Smooth muscle cell (in vitro differentiated cells): ENCODE measurements around the gene FCHO2. TPM values are rescaled to one million over a fixed set of nuclear protein-coding genes. Genes with fewer than 3 reads are reported as not detected.
A peak's percentile ranks its signal among the peaks of the same experiment; 100 is the strongest.

Experiments used
- DNase-seq: peaks from one replicate; lab custom pipeline; 2025; ENCODE audit not compliant: unreplicated experiment; lab: John Stamatoyannopoulos, UW
- H2AFZ ChIP-seq: fragments of 200-600 bp; sonication (generic); 2 replicates; pipeline ENCODE4 v1.6.0; 2016; ENCODE audit warnings: antibody characterized with exemption, low read depth, mild to moderate bottlenecking
- H3F3A ChIP-seq: fragments of 200-600 bp; sonication (generic); 2 replicates; pipeline ENCODE4 v1.6.0; 2017; ENCODE audit warnings: antibody characterized with exemption, low read depth
- H3K27ac ChIP-seq: fragments of 200-600 bp; sonication (generic); 2 replicates; pipeline ENCODE4 v1.5.1; 2016; ENCODE audit warnings: low read depth, mild to moderate bottlenecking
- H3K27me3 ChIP-seq: fragments of 200-600 bp; sonication (generic); 2 replicates; pipeline ENCODE4 v1.6.1; 2016; ENCODE audit warnings: low read depth, mild to moderate bottlenecking
- H3K36me3 ChIP-seq: fragments of 200-600 bp; sonication (generic); 2 replicates; pipeline ENCODE4 v1.5.1; 2016; ENCODE audit warnings: low read depth
- H3K4me1 ChIP-seq: fragments of 200-600 bp; sonication (generic); 2 replicates; pipeline ENCODE4 v1.5.1; 2016; ENCODE audit warnings: low read depth
- H3K4me2 ChIP-seq: fragments of 200-600 bp; sonication (generic); 2 replicates; pipeline ENCODE4 v1.6.0; 2016; ENCODE audit warnings: mild to moderate bottlenecking
- H3K4me3 ChIP-seq: fragments of 200-600 bp; sonication (generic); 2 replicates; pipeline ENCODE4 v1.5.1; 2016; ENCODE audit warnings: mild to moderate bottlenecking
- H3K79me2 ChIP-seq: fragments of 200-600 bp; sonication (generic); 2 replicates; pipeline ENCODE4 v1.6.0; 2016; ENCODE audit warnings: low read depth, mild to moderate bottlenecking
- H3K9ac ChIP-seq: fragments of 200-600 bp; sonication (generic); 2 replicates; pipeline ENCODE4 v1.6.0; 2016; ENCODE audit warnings: low read depth
- H3K9me3 ChIP-seq: fragments of 200-600 bp; sonication (generic); replicated peaks from 2 replicates; pipeline ENCODE4 v1.5.1; 2016; ENCODE audit warnings: low read depth
- H4K20me1 ChIP-seq: fragments of 200-600 bp; sonication (generic); 2 replicates; pipeline ENCODE4 v1.6.0; 2016; ENCODE audit warnings: low read depth
- CTCF ChIP-seq: fragments of 200-600 bp; sonication (generic); IDR thresholded peaks from 2 replicates; pipeline ENCODE4 v1.5.1; 2017; ENCODE audit warnings: borderline replicate concordance, mild to moderate bottlenecking, antibody characterized with exemption; ENCODE audit not compliant: insufficient read depth, poor library complexity, severe bottlenecking
- WGBS: methylation state at CpG from one replicate; pipeline ENCODE4 v1.1.7; 2016; ENCODE audit warnings: low lambda C conversion rate; 5-methylcytosine and 5-hydroxymethylcytosine counted together
- polyA plus RNA-seq: library from polyadenylated mRNA; unstranded; fragments of >200 nt; fragmentation: Nextera tagmentation; extraction: Ambion mirVana; gene quantifications from 2 replicates; pipeline ENCODE4 v1.2.1, GENCODE V29; 2016
- total RNA-seq: library from RNA; depleted of rRNA; stranded (reverse); fragments of >200 nt; gene quantifications from 2 replicates; pipeline ENCODE4 v1.2.3, GENCODE V29; 2014

The FCHO2 gene
- total and polyA plus RNA-seq, 2 experiments from 2014 or later: 4.9 to 27.8 TPM

- no peaks in the 10 kb centered on the region for H3K27me3 ChIP-seq
Measured at GRCh38 chr5:72955143-72955767, 586 bp upstream of the FCHO2 start.

DNA sequence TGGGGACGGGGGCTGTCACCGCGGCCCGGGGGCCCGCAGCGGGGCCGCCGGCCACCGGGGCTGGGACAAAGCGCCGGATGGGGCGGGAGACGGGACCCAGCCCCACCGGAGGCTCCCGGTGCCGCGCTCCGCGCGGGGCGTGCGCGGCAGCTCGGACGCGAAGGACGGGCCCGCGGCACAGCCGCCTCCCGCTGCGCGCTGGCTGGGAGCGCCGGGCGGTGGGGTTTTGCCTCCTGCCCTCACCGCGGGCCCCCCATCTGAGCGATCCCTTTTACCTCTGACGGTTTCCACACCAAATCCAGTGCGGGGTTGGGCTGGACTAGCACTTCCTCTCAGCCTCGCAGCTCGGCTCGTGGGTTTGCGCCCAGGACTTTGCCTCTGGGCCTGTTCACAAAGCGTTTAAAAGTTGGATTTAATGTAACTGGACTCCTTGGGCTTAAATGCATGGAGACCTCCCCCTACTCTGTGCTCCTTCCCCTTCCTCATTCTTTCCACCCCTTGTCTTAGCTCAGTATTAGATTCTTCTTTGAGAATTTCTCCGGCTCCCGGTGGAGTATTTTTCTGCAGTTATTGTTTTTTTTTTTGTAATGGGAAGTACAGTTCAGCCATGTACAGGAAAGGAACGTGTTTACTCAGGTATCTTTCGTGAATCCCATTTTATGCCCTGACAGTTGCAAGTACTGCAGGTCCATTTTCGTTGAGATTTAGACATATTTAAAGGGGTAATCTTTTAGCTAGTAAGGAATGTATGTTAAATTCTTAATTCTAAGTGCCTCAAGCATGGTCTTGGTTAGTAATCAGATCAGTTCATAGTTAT is 691 bp downstream of the FCHO2 start:
- peaks cover 49% of the 10 kb centered on the region for H3K79me2 ChIP-seq
- TF ChIP-seq CTCF: no peak
- peaks cover 21% of the 10 kb centered on the region for H3K4me1 ChIP-seq
- peaks cover 3% of the 10 kb centered on the region for H3F3A ChIP-seq
- no peaks in the 10 kb centered on the region for H3K27me3 ChIP-seq
- no peaks in the 10 kb centered on the region for H3K9me3 ChIP-seq
- peak overlapping the region; percentile 94 for H3K27ac ChIP-seq
- no peaks in the 10 kb centered on the region for H3K36me3 ChIP-seq
- peak overlapping the region; percentile 97 for H3K4me2 ChIP-seq
- H2AFZ ChIP-seq: peak overlapping the region; percentile 96
- H3K4me3 ChIP-seq: peak overlapping the region; percentile 96
- DNase-seq: peak; percentile 56
- 1% methylated on average over 34 of the region's 51 CpGs for WGBS
- H3K9ac ChIP-seq: peak overlapping the region; percentile 90
- peaks cover 39% of the 10 kb centered on the region for H4K20me1 ChIP-seq

More at GRCh38 chr5:72955143-72955767, 586 bp upstream of the FCHO2 start:
- no peak for TF ChIP-seq CTCF
- Histone ChIP-seq H3F3A (peaks cover 3% of the 10 kb centered on the region), H2AFZ (peak overlapping the region; percentile 82), H3K9ac (peak overlapping the region; percentile 90), H4K20me1 (peaks cover 31% of the 10 kb centered on the region), H3K27ac (peak overlapping the region; percentile 94), H3K36me3 (no peaks in the 10 kb centered on the region), H3K4me1 (peaks cover 21% of the 10 kb centered on the region), H3K79me2 (peaks cover 36% of the 10 kb centered on the region), H3K9me3 (no peaks in the 10 kb centered on the region), H3K4me3 (peak overlapping the region; percentile 96), H3K4me2 (peak overlapping the region; percentile 97)
- DNase-seq: no peak
- 4% methylated on average over 33 of the region's 33 CpGs for WGBS

DNA sequence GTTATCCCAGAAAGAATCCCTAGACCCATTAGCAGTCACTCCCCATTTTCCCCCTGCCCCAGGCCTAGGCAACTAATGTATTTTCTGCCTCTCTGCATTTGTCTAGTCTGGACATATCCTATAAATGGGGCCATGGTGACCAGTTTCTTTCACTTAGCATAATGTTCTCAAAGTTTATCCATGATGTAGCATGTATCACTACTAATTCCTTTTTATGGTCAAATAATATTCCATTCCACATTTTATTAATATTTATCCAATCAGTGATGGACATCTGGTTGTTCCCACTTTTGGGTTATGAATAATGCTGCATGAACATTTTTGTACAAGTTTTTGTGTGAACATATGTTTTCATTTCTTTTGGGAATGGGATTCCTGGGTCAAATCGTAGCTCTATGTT is 1.5 kb downstream of the FCHO2 start:
- peak overlapping the region; percentile 97 for H3K4me2 ChIP-seq
- H4K20me1 ChIP-seq: peaks cover 47% of the 10 kb centered on the region
- H3K27ac ChIP-seq: peak overlapping the region; percentile 94
- no peaks in the 10 kb centered on the region for H3K36me3 ChIP-seq
- H3F3A ChIP-seq: peaks cover 3% of the 10 kb centered on the region
- H2AFZ ChIP-seq: no peak overlapping the region
- peak overlapping the region; percentile 96 for H3K4me3 ChIP-seq
- no peaks in the 10 kb centered on the region for H3K27me3 ChIP-seq
- no peaks in the 10 kb centered on the region for H3K9me3 ChIP-seq
- no peak for DNase-seq
- H3K4me1 ChIP-seq: peaks cover 21% of the 10 kb centered on the region
- no peak for TF ChIP-seq CTCF
- H3K9ac ChIP-seq: no peak overlapping the region
- H3K79me2 ChIP-seq: peaks cover 57% of the 10 kb centered on the region
- 89% methylated on average over 1 of the region's 1 CpG for WGBS
